Measurements from ENCODE around the gene BCAR3.

Gene BCAR3

DNA sequence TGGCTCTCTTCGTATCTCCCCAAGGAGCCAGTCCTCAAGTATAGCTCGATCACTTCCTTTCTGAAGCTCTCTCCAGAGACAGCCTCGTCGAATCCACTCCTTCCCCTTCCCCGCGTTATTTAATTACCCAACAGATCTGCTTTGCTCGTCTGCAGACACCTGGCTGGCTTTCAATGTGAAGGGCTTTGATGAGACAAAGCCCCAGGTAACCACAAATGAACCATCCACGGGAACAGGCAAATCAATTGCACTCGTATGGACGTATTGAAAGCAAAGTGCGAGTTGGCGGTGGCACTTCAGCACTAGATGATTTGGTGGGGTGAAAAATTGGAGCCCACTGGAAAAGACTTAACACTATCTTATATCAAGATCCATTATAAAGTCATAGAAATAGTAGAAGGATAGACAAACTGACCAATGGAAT is 364 bp upstream of the BCAR3 start:
- TF ChIP-seq, protein P1, sequence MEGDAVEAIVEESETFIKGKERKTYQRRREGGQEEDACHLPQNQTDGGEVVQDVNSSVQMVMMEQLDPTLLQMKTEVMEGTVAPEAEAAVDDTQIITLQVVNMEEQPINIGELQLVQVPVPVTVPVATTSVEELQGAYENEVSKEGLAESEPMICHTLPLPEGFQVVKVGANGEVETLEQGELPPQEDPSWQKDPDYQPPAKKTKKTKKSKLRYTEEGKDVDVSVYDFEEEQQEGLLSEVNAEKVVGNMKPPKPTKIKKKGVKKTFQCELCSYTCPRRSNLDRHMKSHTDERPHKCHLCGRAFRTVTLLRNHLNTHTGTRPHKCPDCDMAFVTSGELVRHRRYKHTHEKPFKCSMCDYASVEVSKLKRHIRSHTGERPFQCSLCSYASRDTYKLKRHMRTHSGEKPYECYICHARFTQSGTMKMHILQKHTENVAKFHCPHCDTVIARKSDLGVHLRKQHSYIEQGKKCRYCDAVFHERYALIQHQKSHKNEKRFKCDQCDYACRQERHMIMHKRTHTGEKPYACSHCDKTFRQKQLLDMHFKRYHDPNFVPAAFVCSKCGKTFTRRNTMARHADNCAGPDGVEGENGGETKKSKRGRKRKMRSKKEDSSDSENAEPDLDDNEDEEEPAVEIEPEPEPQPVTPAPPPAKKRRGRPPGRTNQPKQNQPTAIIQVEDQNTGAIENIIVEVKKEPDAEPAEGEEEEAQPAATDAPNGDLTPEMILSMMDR (IDR thresholded peaks at IDR 0.05) = no peak

- TF ChIP-seq, protein P1 (IDR thresholded peaks at IDR 0.05) = no peak
Measured at GRCh38 chr1:93680420-93681100, 1.1 kb downstream of the BCAR3 start.

DNA sequence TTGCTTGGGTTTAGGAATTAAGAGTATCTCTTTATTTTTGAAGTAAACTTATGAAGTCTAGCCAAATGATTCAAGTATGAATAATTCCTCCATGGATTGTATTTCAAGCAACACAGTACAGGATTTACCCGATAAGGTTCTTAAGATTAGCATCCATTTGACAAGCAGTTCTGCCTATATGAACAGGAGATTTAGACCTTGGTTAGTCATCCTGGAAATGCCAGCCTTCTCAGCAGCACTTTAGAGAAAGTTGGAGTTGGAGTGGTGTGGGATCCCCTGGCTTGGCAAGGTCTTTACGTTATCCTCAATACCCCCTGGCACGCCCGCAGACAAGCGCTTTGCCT is 1.6 kb downstream of the BCAR3 start:
- TF ChIP-seq, protein P1 (IDR thresholded peaks at IDR 0.05) = no peak

DNA sequence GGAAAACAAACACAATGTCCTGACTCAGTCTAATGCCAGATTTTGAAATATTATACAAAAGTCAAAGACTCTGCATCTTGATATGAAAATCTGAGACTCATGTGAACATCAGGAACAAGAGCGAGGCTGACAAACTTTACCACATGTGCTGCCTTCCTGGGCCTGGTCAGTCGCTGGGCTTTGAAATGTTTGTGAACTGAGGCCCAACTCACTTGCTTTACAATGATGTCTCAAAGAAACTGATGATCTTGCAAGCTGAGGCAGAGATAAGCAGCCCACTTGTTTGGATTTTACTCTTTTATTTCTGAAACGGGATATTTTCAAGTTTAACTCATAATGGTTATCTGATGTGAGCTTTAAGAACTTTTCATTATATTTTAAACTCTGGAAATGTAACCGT is 2.1 kb downstream of the BCAR3 start:
- TF ChIP-seq, protein P1 (IDR thresholded peaks at IDR 0.05) = no peak

- TF ChIP-seq, protein P1 (IDR thresholded peaks at IDR 0.05) = no peak
Measured at GRCh38 chr1:93678946-93679480, 2.6 kb downstream of the BCAR3 start.

DNA sequence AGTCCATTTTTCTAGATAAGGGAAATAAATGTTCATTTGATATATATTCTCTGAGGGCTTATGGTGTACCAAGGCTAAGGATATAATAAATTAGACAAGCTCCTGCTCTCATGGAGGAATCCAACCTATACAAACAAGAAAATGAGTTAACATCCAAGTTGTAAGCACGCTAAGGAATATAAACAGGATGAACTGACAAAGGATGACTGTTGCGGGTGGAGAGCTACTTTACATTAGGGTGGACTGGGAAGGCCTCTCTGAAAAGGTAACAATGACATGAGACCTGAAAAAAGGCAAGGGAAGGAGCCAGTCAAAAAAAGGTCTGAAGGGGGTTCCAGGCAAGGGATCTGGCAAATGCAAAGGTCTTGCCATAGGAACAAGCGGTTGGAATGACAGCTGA is 3.1 kb downstream of the BCAR3 start:
- TF ChIP-seq, protein P1 (IDR thresholded peaks at IDR 0.05) = no peak

DNA sequence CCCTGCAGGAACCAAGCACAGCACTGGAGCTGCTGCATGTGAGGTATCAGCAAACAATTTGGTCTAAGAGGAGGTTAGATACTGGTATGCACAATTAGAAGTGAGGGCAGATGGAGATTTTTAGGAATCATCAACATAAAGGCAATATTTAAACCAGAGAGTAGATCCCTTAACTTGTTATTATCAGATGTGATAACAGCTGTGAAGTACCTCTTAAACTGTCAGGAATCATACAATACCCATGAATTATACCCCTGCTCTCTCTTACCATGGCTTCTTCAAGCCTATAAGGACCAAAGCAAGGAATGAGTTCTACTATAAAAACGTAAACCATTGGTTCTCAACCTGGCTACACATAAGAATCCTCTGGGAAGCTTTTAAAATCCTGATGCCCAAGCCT is 3.9 kb downstream of the BCAR3 start:
- TF ChIP-seq, protein P1 (IDR thresholded peaks at IDR 0.05) = no peak

GRCh38 chr1:93676427-93676826 is 5.2 kb downstream of the BCAR3 start:
- TF ChIP-seq, protein P1 (IDR thresholded peaks at IDR 0.05) = no peak

Measured in LNCAP (cell line).